Astrocyte of the spinal cord (primary cell): ENCODE measurements around the gene CCDC50.

Experiments
- DNase-seq: peaks from one replicate; pipeline ENCODE4 v3.0.0; 2011; ENCODE audit warnings: low read depth, low spot score
- H3K4me3 ChIP-seq: 2 replicates; pipeline ENCODE4 v1.5.1; 2011; ENCODE audit warnings: low read depth, mild to moderate bottlenecking, low read length, moderate library complexity
- CTCF ChIP-seq: IDR thresholded peaks from 2 replicates; pipeline ENCODE4 v1.5.1; 2012; ENCODE audit warnings: low read depth, mild to moderate bottlenecking, low read length, inconsistent platforms
- in situ Hi-C: cut with HindIII; loops from 2 replicates; pipeline ENCODE4 v1.10.0; 2017; ENCODE audit warnings: low sequenced_read_pairs

The CCDC50 gene

GRCh38 chr3:191361456-191361855 lies 32.3 kb downstream of the CCDC50 start:
- in situ Hi-C loops, result no loop called here
- no peak for DNase-seq
- no peak overlapping the region for H3K4me3 ChIP-seq
- no peak for TF ChIP-seq CTCF

DNA sequence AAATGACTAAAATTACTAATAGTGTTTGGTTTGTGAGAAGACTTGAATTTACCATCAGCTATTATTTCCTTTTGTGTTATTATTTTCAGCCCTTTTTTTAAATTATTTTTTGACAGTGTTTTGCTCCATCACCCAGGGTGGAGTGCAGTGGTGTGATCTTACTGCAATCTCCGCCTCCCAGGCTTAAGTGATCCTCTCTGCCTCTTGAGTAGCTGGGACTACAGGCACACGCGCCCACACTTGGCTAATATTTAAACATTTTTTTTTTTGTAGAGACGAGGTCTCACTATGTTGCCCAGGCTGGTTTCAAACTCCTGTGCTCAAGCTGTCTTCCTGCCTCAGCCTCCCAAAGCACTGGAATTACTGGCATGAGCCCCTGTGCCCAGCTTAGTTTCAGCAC lies 32.8 kb downstream of the CCDC50 start:
- no peak for DNase-seq
- no peak overlapping the region for H3K4me3 ChIP-seq
- TF ChIP-seq CTCF, result no peak
- in situ Hi-C loops, result no loop called here

DNA sequence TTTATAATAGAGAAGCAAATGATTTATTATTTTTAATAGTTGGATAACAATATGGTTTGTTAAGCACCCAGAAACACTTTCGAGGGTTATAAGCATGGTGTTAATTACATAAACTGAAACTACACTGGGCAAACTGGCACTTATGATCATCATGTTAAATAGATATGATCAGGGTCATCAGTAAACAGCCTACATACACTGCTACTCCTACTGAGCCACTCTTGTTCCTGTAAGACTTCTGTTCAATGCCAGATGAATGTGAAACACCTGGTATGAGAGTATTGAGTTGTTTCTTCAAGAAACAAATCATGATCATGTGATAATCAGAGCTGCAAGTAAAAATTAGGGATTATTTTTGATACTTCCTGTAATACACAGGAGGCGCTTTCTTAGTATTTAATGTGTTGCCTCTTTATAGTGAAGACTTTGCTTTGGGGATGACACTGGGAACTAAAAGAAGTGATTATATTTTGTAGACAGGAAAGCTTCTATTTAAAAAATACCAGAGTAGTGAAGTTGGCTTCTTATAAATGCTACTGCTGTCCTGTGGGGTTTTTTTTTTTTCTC lies 33.4 kb downstream of the CCDC50 start:
- in situ Hi-C loops, result no loop called here
- TF ChIP-seq CTCF, result no peak
- DNase-seq, result no peak
- no peak overlapping the region for H3K4me3 ChIP-seq

- in situ Hi-C loops, result no loop called here
- no peak for DNase-seq
Measured at GRCh38 chr3:191363221-191363620, 34.0 kb downstream of the CCDC50 start.

GRCh38 chr3:191366675-191367074 lies 37.5 kb downstream of the CCDC50 start:
- TF ChIP-seq CTCF, result no peak
- peak; percentile 47 for DNase-seq
- no peak overlapping the region for H3K4me3 ChIP-seq
- in situ Hi-C loops, result no loop called here

More at GRCh38 chr3:191363221-191363620, 34.0 kb downstream of the CCDC50 start:
- TF ChIP-seq CTCF, result no peak
- H3K4me3 ChIP-seq, result no peak overlapping the region

DNA sequence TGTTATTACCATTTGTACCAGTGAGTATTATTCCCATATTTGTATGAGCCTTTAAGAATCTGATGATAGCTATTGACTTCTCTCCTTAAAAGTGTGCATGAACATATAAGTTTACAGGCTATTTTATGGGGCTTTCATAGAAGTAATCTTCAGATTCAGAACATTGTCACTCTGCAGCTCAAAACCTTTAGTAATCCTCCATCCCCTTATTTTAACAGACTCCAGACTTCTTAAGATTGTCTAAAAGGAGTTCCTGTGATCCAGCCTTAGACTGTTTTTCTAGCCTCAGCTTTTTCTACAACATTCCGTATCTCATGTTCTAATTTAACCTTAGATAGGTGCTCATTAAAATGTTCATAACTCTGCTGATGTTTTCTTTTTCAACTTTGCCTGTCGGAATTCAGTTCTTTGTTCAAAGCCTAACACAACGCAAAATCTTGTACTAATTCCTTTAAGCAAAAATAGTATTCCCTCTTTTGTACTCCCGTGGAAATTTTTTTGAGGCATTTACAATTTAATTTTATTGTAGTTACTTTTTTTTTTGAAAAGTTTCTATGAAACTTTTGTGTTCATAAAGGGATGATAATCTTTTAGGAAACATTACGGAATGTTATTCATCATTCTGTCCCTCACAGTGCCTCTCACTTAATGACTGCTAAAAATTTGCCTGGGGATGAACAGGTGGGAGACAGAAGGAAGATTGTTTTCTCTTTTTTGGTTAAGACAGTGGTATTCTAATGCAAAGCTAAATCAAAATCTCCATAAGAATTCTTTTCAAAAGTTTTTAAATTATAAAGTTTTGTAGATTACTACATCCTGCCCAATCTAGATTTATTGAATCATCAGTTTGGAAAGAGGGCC lies 39.8 kb downstream of the CCDC50 start:
- in situ Hi-C loops, result no loop called here
- no peak for TF ChIP-seq CTCF
- H3K4me3 ChIP-seq, result no peak overlapping the region
- no peak for DNase-seq
